GM08714 (cell line): ENCODE data around the gene MYO1A.

ENCODE experiments used
- H3K4me3 ChIP-seq: fragments of 200-500 bp; sonication (Bioruptor generic); 2 replicates; pipeline ENCODE4 v1.5.1; 2014; ENCODE audit warnings: mild to moderate bottlenecking, low read length, inconsistent platforms
- ZNF274 ChIP-seq: IDR thresholded peaks from 2 replicates; pipeline ENCODE4 v1.6.1; 2012; ENCODE audit warnings: mild to moderate bottlenecking, low read depth, low read length

Gene MYO1A

GRCh38 chr12:57046086-57046791, 3.7 kb downstream of the MYO1A start:
- TF ChIP-seq ZNF274: no peak
- no peak overlapping the region for H3K4me3 ChIP-seq

DNA sequence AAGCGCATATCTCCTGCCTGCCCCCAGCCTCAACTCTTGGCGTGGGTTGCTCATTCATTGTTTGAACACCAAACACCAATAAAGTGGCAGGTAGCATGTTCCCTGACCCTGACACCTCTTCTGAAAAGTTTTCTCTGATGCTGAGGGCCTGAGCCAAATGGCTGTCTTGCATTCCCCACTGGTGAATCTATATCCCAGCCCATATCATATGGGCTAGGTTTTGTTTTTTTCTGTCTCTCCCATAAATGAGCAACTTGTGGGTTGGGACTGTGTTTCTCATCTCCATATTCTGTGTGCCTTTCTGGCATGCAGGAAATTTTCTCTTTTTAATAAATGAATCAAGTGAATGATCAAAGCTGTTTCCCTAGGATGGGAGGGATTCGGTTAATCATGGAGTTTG, 5.0 kb downstream of the MYO1A start:
- no peak overlapping the region for H3K4me3 ChIP-seq
- TF ChIP-seq ZNF274: no peak

DNA sequence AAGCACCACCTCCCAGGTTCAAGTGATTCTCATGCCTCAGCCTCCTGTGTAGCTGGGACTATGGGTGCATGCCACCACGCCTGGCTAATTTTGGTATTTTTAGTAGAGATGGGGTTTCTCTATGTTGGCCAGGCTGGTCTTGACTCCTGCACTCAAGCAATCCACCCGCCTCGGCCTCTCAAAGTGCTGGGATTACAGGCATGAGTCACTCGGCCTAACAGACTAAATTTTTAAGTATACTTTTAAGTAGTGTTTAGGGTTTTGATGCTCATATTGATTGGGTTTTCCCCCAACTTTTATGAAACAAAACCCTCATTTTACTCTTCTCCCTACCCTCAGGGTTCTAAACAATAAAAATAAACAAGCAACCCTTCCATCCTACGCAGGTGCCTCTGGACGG, 5.5 kb downstream of the MYO1A start:
- TF ChIP-seq ZNF274: no peak
- H3K4me3 ChIP-seq: no peak overlapping the region

GRCh38 chr12:57042695-57043094, 7.2 kb downstream of the MYO1A start:
- TF ChIP-seq ZNF274: no peak

DNA sequence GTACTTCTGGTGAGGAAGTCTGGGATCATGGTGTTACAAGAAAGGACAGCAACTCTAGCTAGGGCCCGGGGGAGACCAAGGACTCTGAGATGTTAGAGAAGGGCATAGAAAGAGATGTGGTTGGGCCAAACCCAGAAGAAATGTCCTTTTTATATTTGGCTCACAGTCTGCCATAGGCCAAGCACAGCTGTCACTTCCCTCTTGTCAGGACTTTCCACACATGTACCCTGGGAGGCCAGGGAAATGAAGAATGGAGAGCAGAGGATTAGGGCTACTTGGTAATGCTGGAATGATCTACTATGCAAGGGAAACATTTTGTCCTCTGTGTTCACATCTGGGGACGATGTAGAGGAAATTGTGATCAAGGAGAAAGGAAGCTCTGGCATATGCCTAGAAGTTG, 9.2 kb downstream of the MYO1A start:
- no peak overlapping the region for H3K4me3 ChIP-seq
- TF ChIP-seq ZNF274: no peak

More at GRCh38 chr12:57042695-57043094, 7.2 kb downstream of the MYO1A start:
- no peak overlapping the region for H3K4me3 ChIP-seq

- no peak for TF ChIP-seq ZNF274
- H3K4me3 ChIP-seq: no peak overlapping the region
These were observed 9.7 kb downstream of the MYO1A start for GRCh38 chr12:57040211-57040610.

- no peak overlapping the region for H3K4me3 ChIP-seq
- no peak for TF ChIP-seq ZNF274
These were observed 10.7 kb downstream of the MYO1A start for GRCh38 chr12:57039016-57039798.

DNA sequence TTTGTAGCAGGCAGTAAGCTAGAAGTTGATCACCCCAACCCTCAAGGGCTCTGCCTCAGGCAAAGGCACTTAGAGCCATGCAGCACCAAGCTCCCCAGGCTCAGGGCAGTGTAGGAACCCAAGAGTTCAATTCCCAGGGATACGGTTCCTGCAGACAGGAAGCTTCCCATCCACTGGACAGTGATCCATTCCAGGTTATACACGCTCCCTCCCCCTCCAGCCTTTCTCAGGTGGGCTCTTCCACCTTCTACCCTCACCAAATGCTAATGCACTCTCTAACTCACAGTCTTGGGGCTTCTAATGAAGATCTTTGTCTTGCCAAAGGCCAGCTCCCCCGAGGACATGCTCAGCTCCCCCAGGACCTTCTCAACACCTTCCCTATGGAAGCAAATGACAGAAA, 12.7 kb downstream of the MYO1A start:
- no peak for TF ChIP-seq ZNF274
- no peak overlapping the region for H3K4me3 ChIP-seq

GRCh38 chr12:57033431-57033830, 16.5 kb downstream of the MYO1A start:
- no peak for TF ChIP-seq ZNF274
- no peak overlapping the region for H3K4me3 ChIP-seq

DNA sequence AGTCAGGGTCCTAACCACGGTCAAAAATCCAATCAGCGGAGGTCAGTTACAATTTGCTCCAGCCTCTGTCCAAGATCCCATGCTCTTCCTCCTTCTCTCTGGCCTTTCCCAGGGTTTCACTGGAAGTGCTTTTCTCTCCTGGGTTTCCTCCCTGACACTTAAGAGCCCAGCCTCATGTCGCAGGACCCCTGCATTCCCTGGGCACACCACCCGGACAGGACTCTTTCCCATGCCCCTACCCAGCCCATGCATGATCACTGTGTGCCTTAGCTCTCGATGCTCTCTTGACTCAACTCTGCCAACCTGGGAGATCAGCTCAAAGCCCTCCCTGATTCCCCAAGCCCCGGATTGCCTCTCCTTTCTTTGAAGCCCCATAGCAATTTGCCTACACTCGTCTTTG, 18.1 kb downstream of the MYO1A start:
- TF ChIP-seq ZNF274: no peak
- no peak overlapping the region for H3K4me3 ChIP-seq

DNA sequence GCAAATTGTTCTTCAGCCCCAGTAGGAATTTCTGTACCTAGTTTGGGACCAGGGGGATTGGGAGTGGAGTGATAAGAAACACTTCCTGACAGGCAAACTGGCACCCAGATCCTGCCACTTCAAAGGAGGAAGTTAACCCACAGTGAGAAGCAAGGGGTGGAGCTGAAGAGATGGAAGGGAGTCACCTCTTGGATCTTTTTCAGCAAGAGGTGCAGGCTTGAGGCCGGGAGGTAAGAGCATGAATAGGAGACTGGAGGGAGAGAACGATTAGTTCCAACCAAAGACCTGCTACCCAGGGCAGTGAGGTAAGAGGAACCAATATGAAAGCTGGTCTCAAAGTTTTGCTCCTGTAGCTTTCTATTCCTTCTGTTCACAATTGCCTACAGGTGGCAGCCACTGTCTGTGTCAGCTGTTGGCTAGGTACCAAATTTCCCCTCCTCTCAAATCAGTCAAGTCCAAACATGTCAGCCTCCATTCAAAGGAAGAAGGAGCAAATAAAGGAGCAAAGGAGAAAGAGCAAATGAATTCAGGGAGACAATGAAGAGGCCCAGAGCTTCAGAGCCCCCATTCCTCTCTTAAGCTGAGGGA, 18.7 kb downstream of the MYO1A start:
- no peak overlapping the region for H3K4me3 ChIP-seq
- no peak for TF ChIP-seq ZNF274

DNA sequence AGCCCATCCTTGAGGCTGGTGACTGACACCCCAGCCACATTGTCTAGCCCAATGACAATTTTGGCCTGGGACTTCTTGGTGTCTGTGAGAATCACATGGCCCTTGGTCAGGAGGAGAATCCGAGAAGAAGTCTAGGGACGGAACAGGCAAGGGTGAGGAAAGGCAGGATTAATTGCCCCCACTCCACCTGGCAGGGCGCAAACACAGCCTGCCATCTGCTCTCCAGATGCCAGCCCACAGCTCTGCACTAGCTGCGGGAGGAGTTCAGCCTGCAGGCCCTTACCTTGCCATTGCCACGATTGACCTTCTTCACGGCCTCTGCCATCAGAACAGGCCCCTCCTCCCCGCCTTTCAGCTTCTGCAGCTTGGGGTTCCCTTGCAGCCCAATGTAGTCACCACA, 20.5 kb downstream of the MYO1A start:
- H3K4me3 ChIP-seq: no peak overlapping the region
- TF ChIP-seq ZNF274: no peak

GRCh38 chr12:57027805-57028153, 22.1 kb downstream of the MYO1A start:
- no peak overlapping the region for H3K4me3 ChIP-seq
- no peak for TF ChIP-seq ZNF274

GRCh38 chr12:57027011-57027804, 22.7 kb downstream of the MYO1A start:
- no peak for TF ChIP-seq ZNF274
- H3K4me3 ChIP-seq: no peak overlapping the region
